GM12874 (cell line): ENCODE data around the gene RWDD3.

Experiments used
- TF ChIP-seq, protein P1 (sequence below): IDR thresholded peaks from 2 replicates; pipeline ENCODE4 v1.5.1; 2011; ENCODE audit warnings: low read depth, mild to moderate bottlenecking, control low read depth, low read length, moderate library complexity; ENCODE audit not compliant: insufficient read depth

The RWDD3 gene

DNA sequence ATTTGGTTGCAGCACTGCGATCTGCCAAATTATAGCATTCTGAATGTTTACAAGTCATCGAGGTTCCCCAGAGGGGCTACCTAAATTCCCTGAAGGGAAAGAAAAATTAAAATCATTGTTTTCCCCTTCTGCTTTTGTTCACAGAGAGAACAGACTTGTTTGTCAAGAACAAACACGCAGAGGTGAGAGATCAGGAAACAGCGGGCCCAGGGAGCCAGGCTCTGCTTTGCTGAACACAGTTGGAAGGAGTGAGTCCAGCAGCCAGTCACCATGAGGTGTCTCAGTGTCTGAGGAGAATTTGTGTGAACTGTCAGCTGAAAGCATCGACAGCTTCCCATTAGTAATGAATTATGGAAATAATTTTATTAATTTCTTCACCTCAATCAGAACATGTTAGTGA is 52.5 kb downstream of the RWDD3 start:
- TF ChIP-seq, protein P1, sequence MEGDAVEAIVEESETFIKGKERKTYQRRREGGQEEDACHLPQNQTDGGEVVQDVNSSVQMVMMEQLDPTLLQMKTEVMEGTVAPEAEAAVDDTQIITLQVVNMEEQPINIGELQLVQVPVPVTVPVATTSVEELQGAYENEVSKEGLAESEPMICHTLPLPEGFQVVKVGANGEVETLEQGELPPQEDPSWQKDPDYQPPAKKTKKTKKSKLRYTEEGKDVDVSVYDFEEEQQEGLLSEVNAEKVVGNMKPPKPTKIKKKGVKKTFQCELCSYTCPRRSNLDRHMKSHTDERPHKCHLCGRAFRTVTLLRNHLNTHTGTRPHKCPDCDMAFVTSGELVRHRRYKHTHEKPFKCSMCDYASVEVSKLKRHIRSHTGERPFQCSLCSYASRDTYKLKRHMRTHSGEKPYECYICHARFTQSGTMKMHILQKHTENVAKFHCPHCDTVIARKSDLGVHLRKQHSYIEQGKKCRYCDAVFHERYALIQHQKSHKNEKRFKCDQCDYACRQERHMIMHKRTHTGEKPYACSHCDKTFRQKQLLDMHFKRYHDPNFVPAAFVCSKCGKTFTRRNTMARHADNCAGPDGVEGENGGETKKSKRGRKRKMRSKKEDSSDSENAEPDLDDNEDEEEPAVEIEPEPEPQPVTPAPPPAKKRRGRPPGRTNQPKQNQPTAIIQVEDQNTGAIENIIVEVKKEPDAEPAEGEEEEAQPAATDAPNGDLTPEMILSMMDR: no peak

DNA sequence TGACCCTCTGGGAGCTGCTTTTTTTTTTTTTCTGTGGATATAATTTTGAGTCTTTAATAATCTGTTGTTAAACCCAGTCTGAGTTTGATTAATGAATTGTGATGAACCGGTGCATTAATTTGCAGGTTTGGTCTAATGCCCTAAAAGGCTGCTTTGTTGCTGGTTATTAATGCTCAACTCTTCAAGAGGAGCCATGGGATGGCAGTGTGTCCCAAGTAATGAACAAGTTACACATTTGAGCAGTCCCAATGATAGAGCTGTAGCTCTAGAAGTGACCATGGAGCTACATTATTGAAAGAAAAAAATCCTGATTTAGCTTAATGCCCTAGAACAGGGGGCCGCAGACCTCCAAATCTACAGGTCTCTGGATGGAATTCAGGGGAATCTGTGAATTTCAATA is 53.1 kb downstream of the RWDD3 start:
- TF ChIP-seq, protein P1: no peak

DNA sequence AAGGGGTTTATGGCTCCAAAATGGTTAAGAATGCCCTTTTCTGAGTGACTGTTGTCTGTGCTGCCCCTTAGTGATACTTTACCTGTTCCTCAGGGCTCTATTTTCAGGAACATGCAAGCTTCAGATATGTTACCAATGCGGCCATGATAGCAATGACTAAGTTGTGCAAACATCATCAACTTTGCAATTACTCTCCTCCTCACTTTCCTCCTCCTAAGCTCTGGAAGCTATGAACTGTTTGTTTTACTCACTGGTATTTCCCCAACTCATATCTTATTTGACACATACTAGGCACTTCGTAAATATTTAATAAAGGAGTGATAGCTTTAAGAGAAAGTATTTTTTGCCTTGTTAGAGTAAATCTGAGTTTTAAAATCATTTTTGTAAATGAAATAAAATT is 53.8 kb downstream of the RWDD3 start:
- TF ChIP-seq, protein P1: no peak
